Measurements from ENCODE around the gene TGFBR2. TPM values are rescaled to one million over a fixed set of nuclear protein-coding genes. Genes with fewer than 3 reads are reported as not detected.

TGFBR2 gene
- total and polyA plus RNA-seq, 2 of the 13 experiments (the other 11 are each of a cell fraction or from before 2014, with no cell fraction given) = 82.2 to 187 TPM

DNA sequence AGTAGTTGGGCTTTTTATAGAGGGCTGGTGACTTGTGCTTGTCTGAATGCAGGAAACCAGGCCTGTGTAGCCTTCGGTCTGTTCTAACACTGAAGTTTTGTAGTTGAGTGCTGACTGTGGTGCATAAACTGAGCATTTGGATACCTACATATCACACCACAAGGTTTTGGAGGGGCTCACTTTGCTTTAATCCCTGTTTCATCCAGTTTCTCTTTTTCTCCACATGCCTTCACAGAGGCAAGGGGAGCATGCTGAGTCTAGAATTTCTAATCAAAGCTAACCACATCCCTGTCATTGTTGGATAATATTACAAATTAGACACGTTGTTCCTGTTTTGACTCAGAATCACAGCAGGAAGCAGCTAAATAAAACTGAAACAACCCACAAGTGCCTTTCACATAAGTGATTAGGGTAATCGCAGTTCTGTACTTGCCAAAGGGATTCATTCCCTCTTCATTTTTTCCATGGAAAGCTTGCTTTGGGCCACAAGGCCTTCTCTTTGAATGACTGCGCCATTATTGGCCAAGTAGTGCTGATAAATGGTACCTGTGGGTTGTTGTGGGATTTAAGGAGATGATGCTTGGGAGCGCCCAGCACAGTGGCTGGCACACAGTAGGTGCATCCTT is 48.9 kb downstream of the TGFBR2 start (continued):
- TF ChIP-seq, protein P1, sequence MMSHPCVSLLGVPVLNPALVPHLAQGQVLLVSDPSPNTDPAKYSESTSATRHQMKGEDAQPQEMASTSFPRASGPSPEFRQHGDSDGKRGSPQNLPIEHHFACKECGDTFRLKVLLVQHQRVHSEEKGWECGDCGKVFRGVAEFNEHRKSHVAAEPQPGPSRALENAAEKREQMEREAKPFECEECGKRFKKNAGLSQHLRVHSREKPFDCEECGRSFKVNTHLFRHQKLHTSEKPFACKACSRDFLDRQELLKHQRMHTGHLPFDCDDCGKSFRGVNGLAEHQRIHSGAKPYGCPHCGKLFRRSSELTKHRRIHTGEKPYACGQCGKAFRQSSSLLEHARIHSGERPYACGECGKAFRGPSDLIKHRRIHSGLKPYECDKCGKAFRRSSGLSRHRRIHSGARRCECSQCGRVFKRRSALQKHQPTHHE (CRISPR knock-in tag; IDR thresholded peaks at IDR 0.05; ENCODE audit: borderline replicate concordance) = no peak
- TF ChIP-seq MEF2D (CRISPR knock-in tag; IDR thresholded peaks at IDR 0.05) (no peak), KDM4B (CRISPR knock-in tag; IDR thresholded peaks at IDR 0.05) (no peak), CC2D1A (CRISPR knock-in tag; IDR thresholded peaks at IDR 0.05) (no peak), AGO1 (IDR thresholded peaks at IDR 0.05; ENCODE audit: low read depth, low read length, poor library complexity, severe bottlenecking) (no peak), JDP2 (CRISPR knock-in tag; IDR thresholded peaks at IDR 0.05; ENCODE audit: borderline replicate concordance) (no peak), ZC3H4 (CRISPR knock-in tag; IDR thresholded peaks at IDR 0.05; ENCODE audit: borderline replicate concordance) (no peak), EHMT2 (IDR thresholded peaks at IDR 0.05; ENCODE audit: borderline replicate concordance, low read depth, low read length) (no peak), IRF2 (CRISPR knock-in tag; IDR thresholded peaks at IDR 0.05) (no peak), ZNF232 (CRISPR knock-in tag; IDR thresholded peaks at IDR 0.05; ENCODE audit: borderline replicate concordance) (no peak), POLR2G (IDR thresholded peaks at IDR 0.05; ENCODE audit: low read depth, low read length) (peak; percentile 66), CCAR2 (optimal IDR thresholded peaks at IDR 0.05; ENCODE audit: low read depth, low read length) (no peak), POLR2A (IDR thresholded peaks at IDR 0.05; ENCODE audit: insufficient read depth in 1 of 2, low read depth in 2 of 2, low read length in 2 of 2) (0 out of 4 replicates have a peak, but pooled peaks of 1 of the 2 experiments have one; percentile 7), RBM22 (optimal IDR thresholded peaks at IDR 0.05; ENCODE audit: low read length) (peak; percentile 66), ZEB1 (IDR thresholded peaks at IDR 0.05; ENCODE audit: insufficient replicate concordance, low read depth) (no peak), JUNB (CRISPR knock-in tag; IDR thresholded peaks at IDR 0.05; ENCODE audit: borderline replicate concordance) (no peak), AGO2 (optimal IDR thresholded peaks at IDR 0.05; ENCODE audit: low read depth, low read length) (peak; percentile 46)
- TF ChIP-seq, protein P2, sequence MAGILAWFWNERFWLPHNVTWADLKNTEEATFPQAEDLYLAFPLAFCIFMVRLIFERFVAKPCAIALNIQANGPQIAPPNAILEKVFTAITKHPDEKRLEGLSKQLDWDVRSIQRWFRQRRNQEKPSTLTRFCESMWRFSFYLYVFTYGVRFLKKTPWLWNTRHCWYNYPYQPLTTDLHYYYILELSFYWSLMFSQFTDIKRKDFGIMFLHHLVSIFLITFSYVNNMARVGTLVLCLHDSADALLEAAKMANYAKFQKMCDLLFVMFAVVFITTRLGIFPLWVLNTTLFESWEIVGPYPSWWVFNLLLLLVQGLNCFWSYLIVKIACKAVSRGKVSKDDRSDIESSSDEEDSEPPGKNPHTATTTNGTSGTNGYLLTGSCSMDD (CRISPR knock-in tag; IDR thresholded peaks at IDR 0.05) = no peak
- TF ChIP-seq, protein P3, sequence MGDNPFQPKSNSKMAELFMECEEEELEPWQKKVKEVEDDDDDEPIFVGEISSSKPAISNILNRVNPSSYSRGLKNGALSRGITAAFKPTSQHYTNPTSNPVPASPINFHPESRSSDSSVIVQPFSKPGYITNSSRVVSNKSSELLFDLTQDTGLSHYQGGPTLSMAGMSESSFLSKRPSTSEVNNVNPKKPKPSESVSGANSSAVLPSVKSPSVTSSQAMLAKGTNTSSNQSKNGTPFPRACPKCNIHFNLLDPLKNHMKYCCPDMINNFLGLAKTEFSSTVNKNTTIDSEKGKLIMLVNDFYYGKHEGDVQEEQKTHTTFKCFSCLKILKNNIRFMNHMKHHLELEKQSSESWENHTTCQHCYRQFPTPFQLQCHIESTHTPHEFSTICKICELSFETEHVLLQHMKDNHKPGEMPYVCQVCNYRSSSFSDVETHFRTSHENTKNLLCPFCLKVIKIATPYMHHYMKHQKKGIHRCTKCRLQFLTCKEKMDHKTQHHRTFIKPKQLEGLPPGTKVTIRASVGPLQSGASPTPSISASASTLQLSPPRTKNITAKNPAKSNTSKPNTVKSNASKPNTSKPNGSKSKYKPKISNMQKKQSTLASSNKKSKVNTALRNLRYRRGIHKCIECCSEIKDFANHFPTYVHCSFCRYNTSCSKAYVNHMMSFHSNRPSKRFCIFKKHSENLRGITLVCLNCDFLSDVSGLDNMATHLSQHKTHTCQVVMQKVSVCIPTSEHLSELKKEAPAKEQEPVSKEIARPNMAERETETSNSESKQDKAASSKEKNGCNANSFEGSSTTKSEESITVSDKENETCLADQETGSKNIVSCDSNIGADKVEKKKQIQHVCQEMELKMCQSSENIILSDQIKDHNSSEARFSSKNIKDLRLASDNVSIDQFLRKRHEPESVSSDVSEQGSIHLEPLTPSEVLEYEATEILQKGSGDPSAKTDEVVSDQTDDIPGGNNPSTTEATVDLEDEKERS (CRISPR knock-in tag; IDR thresholded peaks at IDR 0.05) = no peak
- TF ChIP-seq, protein P4, sequence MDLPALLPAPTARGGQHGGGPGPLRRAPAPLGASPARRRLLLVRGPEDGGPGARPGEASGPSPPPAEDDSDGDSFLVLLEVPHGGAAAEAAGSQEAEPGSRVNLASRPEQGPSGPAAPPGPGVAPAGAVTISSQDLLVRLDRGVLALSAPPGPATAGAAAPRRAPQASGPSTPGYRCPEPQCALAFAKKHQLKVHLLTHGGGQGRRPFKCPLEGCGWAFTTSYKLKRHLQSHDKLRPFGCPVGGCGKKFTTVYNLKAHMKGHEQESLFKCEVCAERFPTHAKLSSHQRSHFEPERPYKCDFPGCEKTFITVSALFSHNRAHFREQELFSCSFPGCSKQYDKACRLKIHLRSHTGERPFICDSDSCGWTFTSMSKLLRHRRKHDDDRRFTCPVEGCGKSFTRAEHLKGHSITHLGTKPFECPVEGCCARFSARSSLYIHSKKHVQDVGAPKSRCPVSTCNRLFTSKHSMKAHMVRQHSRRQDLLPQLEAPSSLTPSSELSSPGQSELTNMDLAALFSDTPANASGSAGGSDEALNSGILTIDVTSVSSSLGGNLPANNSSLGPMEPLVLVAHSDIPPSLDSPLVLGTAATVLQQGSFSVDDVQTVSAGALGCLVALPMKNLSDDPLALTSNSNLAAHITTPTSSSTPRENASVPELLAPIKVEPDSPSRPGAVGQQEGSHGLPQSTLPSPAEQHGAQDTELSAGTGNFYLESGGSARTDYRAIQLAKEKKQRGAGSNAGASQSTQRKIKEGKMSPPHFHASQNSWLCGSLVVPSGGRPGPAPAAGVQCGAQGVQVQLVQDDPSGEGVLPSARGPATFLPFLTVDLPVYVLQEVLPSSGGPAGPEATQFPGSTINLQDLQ (CRISPR knock-in tag; IDR thresholded peaks at IDR 0.05) = no peak
- TF ChIP-seq, protein P5, sequence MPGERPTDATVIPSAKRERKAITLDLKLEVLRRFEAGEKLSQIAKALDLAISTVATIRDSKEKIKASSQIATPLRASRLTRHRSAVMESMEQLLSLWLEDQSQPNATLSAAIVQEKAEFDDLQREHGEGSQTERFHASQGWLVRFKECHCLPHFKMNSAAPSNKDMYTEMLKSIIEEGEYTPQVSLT (CRISPR knock-in tag; IDR thresholded peaks at IDR 0.05; ENCODE audit: borderline replicate concordance, low read depth) = no peak

All from HepG2 (cell line).